GM20000 (cell line): ENCODE results near the gene ATP6V1B1.
A peak's percentile ranks its signal among the peaks of the same experiment; 100 is the strongest.

Experiments used
- DNase-seq: peaks from one replicate; pipeline ENCODE4 v3.0.0; 2012; ENCODE audit warnings: low spot score
- TF ChIP-seq, protein P1 (sequence below): IDR thresholded peaks from 2 replicates; pipeline ENCODE4 v1.5.1; 2012; ENCODE audit warnings: mild to moderate bottlenecking, control low read depth; ENCODE audit errors: extremely low read depth, missing control alignments

ATP6V1B1 gene

DNA sequence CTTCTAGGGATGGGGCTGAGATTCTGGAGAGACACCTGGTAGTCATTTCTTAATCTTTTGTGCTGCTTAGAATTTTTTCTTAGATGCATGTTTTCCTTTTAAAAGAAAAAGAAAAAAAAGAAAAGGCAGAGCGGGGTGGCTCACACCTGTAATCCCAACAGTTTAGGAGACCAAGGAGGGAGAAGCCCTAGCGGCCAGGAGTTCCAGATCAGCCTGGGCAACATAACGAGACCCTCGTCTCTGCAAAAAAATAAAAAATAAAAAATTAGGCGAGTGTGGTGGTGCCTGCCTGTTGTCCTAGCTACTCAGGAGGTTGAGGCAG lies 46.0 kb upstream of the ATP6V1B1 start:
- DNase-seq, result no peak
- TF ChIP-seq, protein P1, sequence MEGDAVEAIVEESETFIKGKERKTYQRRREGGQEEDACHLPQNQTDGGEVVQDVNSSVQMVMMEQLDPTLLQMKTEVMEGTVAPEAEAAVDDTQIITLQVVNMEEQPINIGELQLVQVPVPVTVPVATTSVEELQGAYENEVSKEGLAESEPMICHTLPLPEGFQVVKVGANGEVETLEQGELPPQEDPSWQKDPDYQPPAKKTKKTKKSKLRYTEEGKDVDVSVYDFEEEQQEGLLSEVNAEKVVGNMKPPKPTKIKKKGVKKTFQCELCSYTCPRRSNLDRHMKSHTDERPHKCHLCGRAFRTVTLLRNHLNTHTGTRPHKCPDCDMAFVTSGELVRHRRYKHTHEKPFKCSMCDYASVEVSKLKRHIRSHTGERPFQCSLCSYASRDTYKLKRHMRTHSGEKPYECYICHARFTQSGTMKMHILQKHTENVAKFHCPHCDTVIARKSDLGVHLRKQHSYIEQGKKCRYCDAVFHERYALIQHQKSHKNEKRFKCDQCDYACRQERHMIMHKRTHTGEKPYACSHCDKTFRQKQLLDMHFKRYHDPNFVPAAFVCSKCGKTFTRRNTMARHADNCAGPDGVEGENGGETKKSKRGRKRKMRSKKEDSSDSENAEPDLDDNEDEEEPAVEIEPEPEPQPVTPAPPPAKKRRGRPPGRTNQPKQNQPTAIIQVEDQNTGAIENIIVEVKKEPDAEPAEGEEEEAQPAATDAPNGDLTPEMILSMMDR, result no peak

DNA sequence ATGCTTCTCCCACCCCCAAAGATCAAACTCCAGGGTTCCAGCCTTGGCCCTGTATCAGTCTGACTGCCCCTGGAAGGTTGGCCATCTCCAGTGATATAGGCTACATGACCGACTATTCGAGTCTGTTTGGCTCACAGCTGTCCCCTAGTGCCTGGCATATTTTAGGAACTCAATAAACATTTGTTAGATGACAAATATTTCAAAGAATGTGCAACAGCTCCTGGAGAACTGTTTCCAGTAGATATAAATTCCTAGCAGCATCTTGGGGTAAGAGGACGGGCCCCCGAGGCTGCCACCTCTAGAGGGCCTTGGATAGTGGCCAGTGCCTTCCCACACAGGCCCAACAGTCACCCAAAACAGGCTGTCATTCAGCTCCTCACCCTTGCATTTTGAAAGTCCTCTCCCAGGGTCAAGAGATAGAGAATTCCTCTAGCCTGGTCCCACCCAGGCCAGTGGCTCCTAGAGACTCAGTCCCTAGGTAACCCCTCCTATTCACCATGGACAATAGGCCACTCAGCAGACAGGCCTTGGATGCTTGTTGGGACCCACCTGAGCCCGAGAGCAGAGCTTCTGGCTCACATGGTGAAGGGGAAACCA lies 45.1 kb upstream of the ATP6V1B1 start:
- DNase-seq, result peak; percentile 6
- TF ChIP-seq, protein P1, result no peak

DNA sequence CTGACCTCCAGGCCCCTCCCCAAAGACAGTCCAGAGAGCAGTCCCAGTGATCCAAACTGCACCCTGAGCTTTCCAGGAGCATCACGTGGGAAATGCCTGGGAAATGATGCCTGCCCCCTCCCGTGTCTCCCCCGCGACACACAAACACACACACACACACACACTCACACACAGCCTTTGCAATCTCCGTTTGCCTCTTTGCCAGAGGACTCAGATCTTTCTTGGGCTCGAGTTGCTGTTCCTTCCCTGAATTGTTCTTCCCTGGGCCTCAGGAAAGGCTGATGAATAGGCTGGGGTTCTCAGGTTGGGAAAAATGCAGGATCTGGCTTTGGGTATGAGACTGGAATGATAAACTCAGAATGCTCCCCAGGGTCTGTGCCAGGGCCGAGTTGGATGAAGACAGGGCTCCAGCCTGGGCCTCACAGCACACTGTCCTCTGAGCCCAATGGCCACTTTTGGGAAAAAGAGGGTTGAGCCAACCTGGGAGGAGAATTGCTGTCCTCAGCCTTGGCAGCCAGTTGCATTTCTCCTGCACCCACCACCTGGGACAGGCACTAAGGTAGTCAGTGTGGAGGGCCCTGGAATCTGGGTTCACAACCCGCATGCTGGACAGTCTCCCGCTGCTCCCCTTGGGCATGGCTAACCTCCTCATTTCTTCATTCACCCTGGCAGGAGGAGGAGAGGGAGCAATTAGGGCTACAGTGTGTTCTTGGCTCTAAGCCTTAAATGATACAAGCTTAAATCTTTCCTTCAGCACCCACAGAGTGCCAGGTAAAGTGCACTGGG lies 43.9 kb upstream of the ATP6V1B1 start:
- TF ChIP-seq, protein P1, result no peak
- peak; percentile 10 for DNase-seq

DNA sequence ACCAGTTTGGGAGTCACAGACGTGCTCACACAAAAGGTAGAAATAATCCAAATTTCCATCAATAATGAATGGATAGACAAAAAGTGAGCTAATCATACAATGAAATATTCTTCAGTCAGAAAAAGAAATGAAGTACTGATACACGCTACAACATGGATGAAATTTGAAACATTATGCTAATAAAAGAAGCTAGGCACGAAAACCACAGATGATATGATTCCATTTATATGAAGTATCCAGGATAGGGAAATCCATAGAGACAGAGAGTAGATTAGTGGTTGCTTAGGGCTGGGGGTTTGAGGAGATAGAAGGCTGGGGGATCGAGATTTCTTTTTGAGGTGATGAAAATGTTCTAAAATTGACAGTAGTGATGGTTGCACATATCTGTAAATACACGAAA lies 43.0 kb upstream of the ATP6V1B1 start:
- TF ChIP-seq, protein P1, result no peak
- no peak for DNase-seq

DNA sequence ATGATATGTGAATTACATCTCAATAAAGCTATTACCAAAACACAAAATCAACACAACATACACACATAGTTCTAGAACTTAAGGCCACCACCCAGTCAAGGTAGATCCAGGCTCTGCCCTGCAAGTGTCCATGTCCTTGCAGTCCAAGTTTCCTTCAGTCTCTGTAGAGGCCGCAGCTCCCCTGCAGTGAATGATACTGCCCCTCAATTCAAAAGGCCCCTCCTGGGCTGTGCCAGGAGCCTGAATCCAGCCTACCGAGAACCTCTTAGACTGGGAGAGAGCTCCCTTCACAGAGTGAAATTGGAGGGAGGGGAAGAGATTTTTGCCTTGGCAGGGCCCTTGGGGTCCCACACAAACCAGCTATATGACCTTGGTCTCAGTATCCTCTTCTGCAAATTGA lies 42.5 kb upstream of the ATP6V1B1 start:
- TF ChIP-seq, protein P1, result no peak
- DNase-seq, result peak; percentile 10

DNA sequence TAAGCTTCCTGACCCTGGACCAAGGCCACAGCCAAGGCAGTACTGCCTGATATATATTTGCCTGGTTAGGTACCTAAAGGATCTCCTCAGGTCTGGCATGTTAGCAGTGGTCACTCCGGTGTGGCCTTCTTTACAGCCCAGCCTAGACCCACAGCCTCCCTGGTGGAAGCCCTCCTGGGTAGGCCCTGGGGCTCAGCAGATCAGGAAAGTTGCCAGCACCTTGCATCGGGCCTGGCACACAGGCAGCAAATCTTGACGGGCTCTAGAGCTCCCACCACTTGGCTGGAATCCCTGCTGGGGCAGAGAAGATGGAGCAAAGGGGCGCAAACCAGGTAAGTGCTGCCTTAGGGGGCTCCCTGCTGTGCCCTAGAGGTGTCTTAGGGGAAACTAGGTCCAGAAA lies 40.9 kb upstream of the ATP6V1B1 start:
- TF ChIP-seq, protein P1, result no peak
- peak; percentile 10 for DNase-seq

DNA sequence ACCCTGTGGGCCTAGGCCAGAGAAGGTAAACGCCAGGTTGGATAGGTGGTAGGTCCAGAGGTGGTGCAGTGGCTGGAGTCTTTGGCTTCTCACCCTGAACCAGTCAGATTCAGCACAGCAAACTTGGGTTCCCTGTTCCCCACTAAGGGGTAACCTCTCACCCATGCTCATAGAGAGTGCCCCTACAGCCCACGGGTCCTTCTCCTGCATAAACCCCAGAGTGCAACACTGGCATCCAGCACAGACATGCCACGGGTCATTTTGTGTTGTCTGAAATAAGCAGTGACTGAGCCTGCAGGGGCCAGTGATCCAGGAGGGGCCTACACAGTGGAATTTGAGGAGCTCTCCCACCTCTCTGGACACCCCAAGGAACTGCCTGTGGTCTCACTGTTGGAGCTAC lies 40.5 kb upstream of the ATP6V1B1 start:
- DNase-seq, result peak; percentile 7
- TF ChIP-seq, protein P1, result no peak
